GM18909 (cell line): ENCODE data around the gene CLMP.

ENCODE experiments used
- ATAC-seq: cut with Tn5 transposase; IDR thresholded peaks from one replicate; pipeline ENCODE4 v1.9.1; 2021; ENCODE audit warnings: mild to moderate bottlenecking; ENCODE audit not compliant: unreplicated experiment, poor library complexity

The CLMP gene

GRCh38 chr11:123045101-123045500, 149.9 kb downstream of the CLMP start:
- no peak for ATAC-seq

GRCh38 chr11:123041185-123041584, 153.9 kb downstream of the CLMP start:
- ATAC-seq, result no peak

GRCh38 chr11:123040111-123040432, 155.0 kb downstream of the CLMP start:
- ATAC-seq, result no peak

- ATAC-seq, result no peak
These were observed 159.2 kb downstream of the CLMP start for GRCh38 chr11:123035831-123036230.

- no peak for ATAC-seq
These were observed 160.5 kb downstream of the CLMP start for GRCh38 chr11:123034597-123034996.

- ATAC-seq, result no peak
These were observed 161.2 kb downstream of the CLMP start for GRCh38 chr11:123033895-123034294.

GRCh38 chr11:123030517-123030916, 164.5 kb downstream of the CLMP start:
- no peak for ATAC-seq

GRCh38 chr11:123020968-123021367, 174.1 kb downstream of the CLMP start:
- ATAC-seq, result no peak
